HepG2 (cell line): Measurements from ENCODE around the gene LCN1. TPM values are rescaled to one million over a fixed set of nuclear protein-coding genes. Genes with fewer than 3 reads are reported as not detected.

ENCODE experiments used
- AGO1 ChIP-seq: fragments of 200-400 bp; formaldehyde crosslinking; IDR thresholded peaks from 2 replicates; pipeline ENCODE4 v1.6.1; 2017; ENCODE audit warnings: mild to moderate bottlenecking, low read depth, low read length, moderate library complexity; ENCODE audit not compliant: poor library complexity, severe bottlenecking
- BORCS8-MEF2B ChIP-seq: sonication (generic); formaldehyde crosslinking; IDR thresholded peaks from 2 replicates; pipeline ENCODE4 v1.8.0; 2022; ENCODE audit warnings: mild to moderate bottlenecking, missing genetic modification reagents
- CENPT ChIP-seq: sonication (generic); formaldehyde crosslinking; IDR thresholded peaks from 2 replicates; pipeline ENCODE4 v1.8.0; 2022; ENCODE audit warnings: low read depth, mild to moderate bottlenecking, moderate library complexity, missing genetic modification reagents
- GABPA ChIP-seq, 2 experiments: IDR thresholded peaks; 2 replicates each; pipeline ENCODE4 v1.6.1; 2011 to 2016; ENCODE audit warnings: low read depth in 2 of 2, low read length in 1 of 2, missing biosample characterization in 1 of 2, missing genetic modification characterization in 1 of 2
- HDAC1 ChIP-seq: sonication (generic); formaldehyde crosslinking; IDR thresholded peaks from 2 replicates; pipeline ENCODE4 v1.5.1; 2020; ENCODE audit warnings: mild to moderate bottlenecking, missing genetic modification reagents
- HNRNPLL ChIP-seq: fragments of 200-400 bp; formaldehyde crosslinking; IDR thresholded peaks from 2 replicates; pipeline ENCODE4 v1.6.1; 2017; ENCODE audit warnings: mild to moderate bottlenecking, low read depth, low read length; ENCODE audit not compliant: poor library complexity, severe bottlenecking
- KAT8 ChIP-seq: IDR thresholded peaks from 2 replicates; pipeline ENCODE4 v1.6.1; 2016; ENCODE audit warnings: missing genetic modification reagents, missing compliant biosample characterization
- KMT2A ChIP-seq: sonication (generic); formaldehyde crosslinking; IDR thresholded peaks from 2 replicates; pipeline ENCODE4 v1.4.0; 2020; ENCODE audit warnings: missing genetic modification reagents
- NR2C2 ChIP-seq: sonication (generic); formaldehyde crosslinking; IDR thresholded peaks from 2 replicates; pipeline ENCODE4 v1.4.0; 2020; ENCODE audit warnings: missing genetic modification reagents, mild to moderate bottlenecking, moderate library complexity, borderline replicate concordance
- PCBP1 ChIP-seq: fragments of 200-400 bp; formaldehyde crosslinking; IDR thresholded peaks from 2 replicates; pipeline ENCODE4 v1.6.1; 2017; ENCODE audit warnings: mild to moderate bottlenecking, low read depth, low read length, borderline replicate concordance
- RFX1 ChIP-seq: fragments of 450-650 bp; IDR thresholded peaks from 2 replicates; pipeline ENCODE4 v1.6.1; 2017
- RFX3 ChIP-seq: IDR thresholded peaks from 2 replicates; pipeline ENCODE4 v1.6.1; 2016; ENCODE audit warnings: missing biosample characterization, missing genetic modification reagents
- TBL1XR1 ChIP-seq: fragments of 150-350 bp; IDR thresholded peaks from 2 replicates; pipeline ENCODE4 v1.6.1; 2014; ENCODE audit warnings: borderline replicate concordance, low read length; ENCODE audit not compliant: partially characterized antibody
- ZNF772 ChIP-seq: sonication (generic); formaldehyde crosslinking; IDR thresholded peaks from 2 replicates; pipeline ENCODE4 v1.5.0; 2020; ENCODE audit warnings: mild to moderate bottlenecking, missing genetic modification reagents
- polyA plus RNA-seq, 8 experiments: library from polyadenylated mRNA; depleted of rRNA in 3 of 8; stranded (reverse) in 7 of 8; unstranded in 1 of 8; fragments of >200 nt; fragmentation: Illumina TruSeq in 4 of 8; extraction: Trizol in 4 of 8; gene quantifications; 2 replicates each; pipeline versions ENCODE4 v1.2.1 to v1.2.3, GENCODE V29; 2011 to 2016; ENCODE audit warnings: low read depth in 4 of 8, missing spikeins in 1 of 8, mixed read lengths in 1 of 8; ENCODE audit not compliant: insufficient read depth in 1 of 8
- total RNA-seq, 5 experiments: library from RNA; depleted of rRNA; stranded (reverse); fragments of >200 nt; fragmentation: Illumina TruSeq; extraction: Trizol; gene quantifications; 2 replicates each; pipeline ENCODE4 v1.2.3, GENCODE V29; 2016; ENCODE audit warnings: low read depth in 1 of 5
- TF ChIP-seq, protein P1 (sequence below): sonication (generic); formaldehyde crosslinking; IDR thresholded peaks from 2 replicates; pipeline ENCODE4 v1.4.0; 2020; ENCODE audit warnings: low read depth, mild to moderate bottlenecking, missing genetic modification reagents
- TF ChIP-seq, protein P2 (sequence below): sonication (generic); formaldehyde crosslinking; IDR thresholded peaks from 2 replicates; pipeline ENCODE4 v1.4.0; 2020; ENCODE audit warnings: missing genetic modification reagents, borderline replicate concordance
- TF ChIP-seq, protein P3 (sequence below): sonication (generic); formaldehyde crosslinking; IDR thresholded peaks from 2 replicates; pipeline ENCODE4 v1.5.0; 2020; ENCODE audit warnings: mild to moderate bottlenecking, missing genetic modification reagents, moderate library complexity
- TF ChIP-seq, protein P4 (sequence below): IDR thresholded peaks from 2 replicates; pipeline ENCODE4 v1.6.1; 2016
- TF ChIP-seq, protein P5 (sequence below): sonication (generic); formaldehyde crosslinking; IDR thresholded peaks from 2 replicates; pipeline ENCODE4 v1.4.0; 2020; ENCODE audit warnings: missing genetic modification reagents

The LCN1 gene
- total and polyA plus RNA-seq, 2 of the 13 experiments (the other 11 are each of a cell fraction or from before 2014, with no cell fraction given) = not detected

DNA sequence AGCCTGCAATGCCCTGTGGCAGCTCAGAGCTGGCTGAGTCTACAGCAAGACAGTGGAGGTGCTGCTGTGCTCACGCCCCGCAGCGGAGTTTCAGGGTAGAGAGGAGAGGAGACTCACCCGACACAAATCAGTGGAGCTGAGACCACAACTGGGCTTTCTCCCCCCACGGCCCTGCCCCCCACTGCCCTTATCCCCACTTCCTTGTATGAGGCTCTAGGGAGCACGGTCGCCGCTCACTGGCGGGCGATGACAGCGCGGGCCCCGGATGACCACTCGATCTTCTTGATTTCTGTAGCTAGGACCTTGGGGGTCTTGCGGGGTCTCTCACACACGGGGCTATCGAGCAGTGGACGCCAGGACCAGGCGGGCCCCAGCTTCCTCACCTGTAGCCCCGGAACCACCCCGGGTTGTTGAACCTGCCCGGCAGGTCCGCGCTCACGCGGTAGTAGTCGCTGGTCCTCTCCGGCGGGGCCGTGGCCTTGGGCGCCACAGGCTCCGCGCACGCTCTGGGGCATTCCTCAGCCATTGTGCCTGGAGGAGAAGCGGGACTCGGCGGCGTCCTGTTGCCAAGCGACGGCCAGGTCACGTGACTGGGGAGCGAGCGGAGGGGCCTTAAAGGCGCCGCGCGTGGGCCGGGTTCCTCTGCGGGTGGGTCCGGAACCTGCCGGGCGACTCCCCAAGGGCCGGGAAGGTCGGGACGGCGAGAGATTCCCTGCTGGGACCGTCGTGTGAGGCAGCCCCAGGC, 21.7 kb upstream of the LCN1 start (continued):
- TF ChIP-seq KMT2A (0 out of 2 replicates have a peak, but pooled peaks have one; percentile 30), ZNF772 (CRISPR knock-in tag) (0 out of 2 replicates have a peak, but pooled peaks have one; percentile 9), GABPA (IDR thresholded peaks at IDR 0.05; ENCODE audit: low read depth, low read length) (no peak), GABPA (CRISPR knock-in tag; IDR thresholded peaks at IDR 0.05; ENCODE audit: low read depth) (peak; percentile 23; the same call in 1 of the 2 replicates), KAT8 (CRISPR knock-in tag) (peak; percentile 59; the same call in 1 of the 2 replicates), TBL1XR1 (peak; percentile 61), RFX3 (CRISPR knock-in tag) (peak; percentile 98), CENPT (no peak), RFX1 (peak; percentile 92), PCBP1 (0 out of 2 replicates have a peak, but pooled peaks have one; percentile 50), AGO1 (peak; percentile 77), BORCS8-MEF2B (CRISPR knock-in tag) (peak; percentile 66; the same call in 1 of the 2 replicates), HDAC1 (CRISPR knock-in tag) (peak; percentile 92), NR2C2 (CRISPR knock-in tag) (peak; percentile 19; the same call in 1 of the 2 replicates), HNRNPLL (peak; percentile 66)
- TF ChIP-seq, protein P1, sequence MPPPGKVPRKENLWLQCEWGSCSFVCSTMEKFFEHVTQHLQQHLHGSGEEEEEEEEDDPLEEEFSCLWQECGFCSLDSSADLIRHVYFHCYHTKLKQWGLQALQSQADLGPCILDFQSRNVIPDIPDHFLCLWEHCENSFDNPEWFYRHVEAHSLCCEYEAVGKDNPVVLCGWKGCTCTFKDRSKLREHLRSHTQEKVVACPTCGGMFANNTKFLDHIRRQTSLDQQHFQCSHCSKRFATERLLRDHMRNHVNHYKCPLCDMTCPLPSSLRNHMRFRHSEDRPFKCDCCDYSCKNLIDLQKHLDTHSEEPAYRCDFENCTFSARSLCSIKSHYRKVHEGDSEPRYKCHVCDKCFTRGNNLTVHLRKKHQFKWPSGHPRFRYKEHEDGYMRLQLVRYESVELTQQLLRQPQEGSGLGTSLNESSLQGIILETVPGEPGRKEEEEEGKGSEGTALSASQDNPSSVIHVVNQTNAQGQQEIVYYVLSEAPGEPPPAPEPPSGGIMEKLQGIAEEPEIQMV (CRISPR knock-in tag) = 0 out of 2 replicates have a peak, but pooled peaks have one; percentile 27
- TF ChIP-seq, protein P2, sequence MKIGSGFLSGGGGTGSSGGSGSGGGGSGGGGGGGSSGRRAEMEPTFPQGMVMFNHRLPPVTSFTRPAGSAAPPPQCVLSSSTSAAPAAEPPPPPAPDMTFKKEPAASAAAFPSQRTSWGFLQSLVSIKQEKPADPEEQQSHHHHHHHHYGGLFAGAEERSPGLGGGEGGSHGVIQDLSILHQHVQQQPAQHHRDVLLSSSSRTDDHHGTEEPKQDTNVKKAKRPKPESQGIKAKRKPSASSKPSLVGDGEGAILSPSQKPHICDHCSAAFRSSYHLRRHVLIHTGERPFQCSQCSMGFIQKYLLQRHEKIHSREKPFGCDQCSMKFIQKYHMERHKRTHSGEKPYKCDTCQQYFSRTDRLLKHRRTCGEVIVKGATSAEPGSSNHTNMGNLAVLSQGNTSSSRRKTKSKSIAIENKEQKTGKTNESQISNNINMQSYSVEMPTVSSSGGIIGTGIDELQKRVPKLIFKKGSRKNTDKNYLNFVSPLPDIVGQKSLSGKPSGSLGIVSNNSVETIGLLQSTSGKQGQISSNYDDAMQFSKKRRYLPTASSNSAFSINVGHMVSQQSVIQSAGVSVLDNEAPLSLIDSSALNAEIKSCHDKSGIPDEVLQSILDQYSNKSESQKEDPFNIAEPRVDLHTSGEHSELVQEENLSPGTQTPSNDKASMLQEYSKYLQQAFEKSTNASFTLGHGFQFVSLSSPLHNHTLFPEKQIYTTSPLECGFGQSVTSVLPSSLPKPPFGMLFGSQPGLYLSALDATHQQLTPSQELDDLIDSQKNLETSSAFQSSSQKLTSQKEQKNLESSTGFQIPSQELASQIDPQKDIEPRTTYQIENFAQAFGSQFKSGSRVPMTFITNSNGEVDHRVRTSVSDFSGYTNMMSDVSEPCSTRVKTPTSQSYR (CRISPR knock-in tag) = peak; percentile 62; the same call in 1 of the 2 replicates
- TF ChIP-seq, protein P3, sequence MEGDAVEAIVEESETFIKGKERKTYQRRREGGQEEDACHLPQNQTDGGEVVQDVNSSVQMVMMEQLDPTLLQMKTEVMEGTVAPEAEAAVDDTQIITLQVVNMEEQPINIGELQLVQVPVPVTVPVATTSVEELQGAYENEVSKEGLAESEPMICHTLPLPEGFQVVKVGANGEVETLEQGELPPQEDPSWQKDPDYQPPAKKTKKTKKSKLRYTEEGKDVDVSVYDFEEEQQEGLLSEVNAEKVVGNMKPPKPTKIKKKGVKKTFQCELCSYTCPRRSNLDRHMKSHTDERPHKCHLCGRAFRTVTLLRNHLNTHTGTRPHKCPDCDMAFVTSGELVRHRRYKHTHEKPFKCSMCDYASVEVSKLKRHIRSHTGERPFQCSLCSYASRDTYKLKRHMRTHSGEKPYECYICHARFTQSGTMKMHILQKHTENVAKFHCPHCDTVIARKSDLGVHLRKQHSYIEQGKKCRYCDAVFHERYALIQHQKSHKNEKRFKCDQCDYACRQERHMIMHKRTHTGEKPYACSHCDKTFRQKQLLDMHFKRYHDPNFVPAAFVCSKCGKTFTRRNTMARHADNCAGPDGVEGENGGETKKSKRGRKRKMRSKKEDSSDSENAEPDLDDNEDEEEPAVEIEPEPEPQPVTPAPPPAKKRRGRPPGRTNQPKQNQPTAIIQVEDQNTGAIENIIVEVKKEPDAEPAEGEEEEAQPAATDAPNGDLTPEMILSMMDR (CRISPR knock-in tag) = peak; percentile 62
- TF ChIP-seq, protein P4, sequence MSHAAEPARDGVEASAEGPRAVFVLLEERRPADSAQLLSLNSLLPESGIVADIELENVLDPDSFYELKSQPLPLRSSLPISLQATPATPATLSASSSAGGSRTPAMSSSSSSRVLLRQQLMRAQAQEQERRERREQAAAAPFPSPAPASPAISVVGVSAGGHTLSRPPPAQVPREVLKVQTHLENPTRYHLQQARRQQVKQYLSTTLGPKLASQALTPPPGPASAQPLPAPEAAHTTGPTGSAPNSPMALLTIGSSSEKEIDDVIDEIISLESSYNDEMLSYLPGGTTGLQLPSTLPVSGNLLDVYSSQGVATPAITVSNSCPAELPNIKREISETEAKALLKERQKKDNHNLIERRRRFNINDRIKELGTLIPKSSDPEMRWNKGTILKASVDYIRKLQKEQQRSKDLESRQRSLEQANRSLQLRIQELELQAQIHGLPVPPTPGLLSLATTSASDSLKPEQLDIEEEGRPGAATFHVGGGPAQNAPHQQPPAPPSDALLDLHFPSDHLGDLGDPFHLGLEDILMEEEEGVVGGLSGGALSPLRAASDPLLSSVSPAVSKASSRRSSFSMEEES (CRISPR knock-in tag) = peak; percentile 77
- TF ChIP-seq, protein P5, sequence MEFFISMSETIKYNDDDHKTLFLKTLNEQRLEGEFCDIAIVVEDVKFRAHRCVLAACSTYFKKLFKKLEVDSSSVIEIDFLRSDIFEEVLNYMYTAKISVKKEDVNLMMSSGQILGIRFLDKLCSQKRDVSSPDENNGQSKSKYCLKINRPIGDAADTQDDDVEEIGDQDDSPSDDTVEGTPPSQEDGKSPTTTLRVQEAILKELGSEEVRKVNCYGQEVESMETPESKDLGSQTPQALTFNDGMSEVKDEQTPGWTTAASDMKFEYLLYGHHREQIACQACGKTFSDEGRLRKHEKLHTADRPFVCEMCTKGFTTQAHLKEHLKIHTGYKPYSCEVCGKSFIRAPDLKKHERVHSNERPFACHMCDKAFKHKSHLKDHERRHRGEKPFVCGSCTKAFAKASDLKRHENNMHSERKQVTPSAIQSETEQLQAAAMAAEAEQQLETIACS (CRISPR knock-in tag) = 0 out of 2 replicates have a peak, but pooled peaks have one; percentile 15
